ENCODE results near the gene IGFBP5.

- TF ChIP-seq JUND (IDR thresholded peaks at IDR 0.05) = no peak
- peak; percentile 53 for TF ChIP-seq CTCF (IDR thresholded peaks at IDR 0.05)
- TF ChIP-seq, protein P1, sequence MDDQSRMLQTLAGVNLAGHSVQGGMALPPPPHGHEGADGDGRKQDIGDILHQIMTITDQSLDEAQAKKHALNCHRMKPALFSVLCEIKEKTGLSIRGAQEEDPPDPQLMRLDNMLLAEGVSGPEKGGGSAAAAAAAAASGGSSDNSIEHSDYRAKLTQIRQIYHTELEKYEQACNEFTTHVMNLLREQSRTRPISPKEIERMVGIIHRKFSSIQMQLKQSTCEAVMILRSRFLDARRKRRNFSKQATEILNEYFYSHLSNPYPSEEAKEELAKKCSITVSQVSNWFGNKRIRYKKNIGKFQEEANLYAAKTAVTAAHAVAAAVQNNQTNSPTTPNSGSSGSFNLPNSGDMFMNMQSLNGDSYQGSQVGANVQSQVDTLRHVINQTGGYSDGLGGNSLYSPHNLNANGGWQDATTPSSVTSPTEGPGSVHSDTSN (IDR thresholded peaks at IDR 0.05) = no peak
- no peak for TF ChIP-seq POLR2AphosphoS5 (IDR thresholded peaks at IDR 0.05; ENCODE audit: low read depth, low read length)
- TF ChIP-seq, protein P2, sequence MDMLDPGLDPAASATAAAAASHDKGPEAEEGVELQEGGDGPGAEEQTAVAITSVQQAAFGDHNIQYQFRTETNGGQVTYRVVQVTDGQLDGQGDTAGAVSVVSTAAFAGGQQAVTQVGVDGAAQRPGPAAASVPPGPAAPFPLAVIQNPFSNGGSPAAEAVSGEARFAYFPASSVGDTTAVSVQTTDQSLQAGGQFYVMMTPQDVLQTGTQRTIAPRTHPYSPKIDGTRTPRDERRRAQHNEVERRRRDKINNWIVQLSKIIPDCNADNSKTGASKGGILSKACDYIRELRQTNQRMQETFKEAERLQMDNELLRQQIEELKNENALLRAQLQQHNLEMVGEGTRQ (IDR thresholded peaks at IDR 0.05; ENCODE audit: borderline replicate concordance, low read depth, low read length) = no peak
- no peak for TF ChIP-seq EZH2phosphoT487 (IDR thresholded peaks at IDR 0.05; ENCODE audit: borderline replicate concordance, low read depth)
- TF ChIP-seq CHD2 (IDR thresholded peaks at IDR 0.05; ENCODE audit: low read length, partially characterized antibody) = no peak
- TF ChIP-seq YY1 (IDR thresholded peaks at IDR 0.05; ENCODE audit: low read depth) = no peak
- no peak for TF ChIP-seq GABPA (IDR thresholded peaks at IDR 0.05; ENCODE audit: low read depth)
- no peak for TF ChIP-seq RXRA (IDR thresholded peaks at IDR 0.05; ENCODE audit: borderline replicate concordance, low read depth)
These were observed 7.7 kb downstream of the IGFBP5 start for GRCh38 chr2:216687646-216688045.
